ENCODE data around the gene CBFB. TPM values are rescaled to one million over a fixed set of nuclear protein-coding genes. Genes with fewer than 3 reads are reported as not detected.

The CBFB gene
- total RNA-seq, 1 experiment from 2014 or later, result 50.6 TPM

- H3K9me2 ChIP-seq (replicated peaks; ENCODE audit: low read length), result no peaks in the 10 kb centered on the region
- peak overlapping the region; percentile 74 for H3K4me3 ChIP-seq (ENCODE audit: low read length)
- DNase-seq (no peak), ATAC-seq (peak; percentile 40)
- no peaks in the 10 kb centered on the region for H4K20me1 ChIP-seq (ENCODE audit: low read length)
- no peaks in the 10 kb centered on the region for H3F3A ChIP-seq (ENCODE audit: low read length, unreplicated experiment)
- no TSS peak for BruUV-seq (replicated peaks)
- no peaks in the 10 kb centered on the region; the same call in 1 of the 2 replicates for H3K36me3 ChIP-seq (ENCODE audit: low read depth, low read length)
- TF ChIP-seq EZH2phosphoT487 (IDR thresholded peaks at IDR 0.05; ENCODE audit: borderline replicate concordance, low read length) (no peak), EZH2 (IDR thresholded peaks at IDR 0.05; ENCODE audit: low read length, unreplicated experiment) (no peak)
- H3K9ac ChIP-seq (ENCODE audit: low read length), result peak overlapping the region; percentile 50
- CTCF ChIA-PET, result interaction anchor here (0.7 kb wide), 1 partner anchor 132 kb away, joined by 3 read pairs; no protein-coding TSS in a partner anchor
- intact Hi-C loops (cut with micrococcal nuclease), result no loop called here
- peak overlapping the region; percentile 90 for H3K4me2 ChIP-seq (ENCODE audit: low read length)
- no peaks in the 10 kb centered on the region for H3K27me3 ChIP-seq (ENCODE audit: low read length)
- H3K27ac ChIP-seq (ENCODE audit: low read length), result no peak overlapping the region
- H3K79me2 ChIP-seq (ENCODE audit: low read length), result no peaks in the 10 kb centered on the region
- H3K9me3 ChIP-seq (ENCODE audit: low read length), result no peaks in the 10 kb centered on the region
- peak overlapping the region; percentile 83 for H2AFZ ChIP-seq (ENCODE audit: low read length)
- no peaks in the 10 kb centered on the region for H3K4me1 ChIP-seq (ENCODE audit: insufficient read depth, low read length)
- POLR2A ChIA-PET (ENCODE audit: unreplicated experiment), result interaction anchor here (0.7 kb wide), 1 partner anchor 20 kb away, joined by 3 read pairs; the partner anchor contains the start of gene NOL3
These were observed 121.3 kb downstream of the CBFB start for GRCh38 chr16:67150047-67150832.

Other genes starting within 250 kb of the CBFB start
- 0.23 TPM in 1 of 2 replicates, not detected in the other for gene TERB1, start 227.6 kb upstream of the CBFB start, total RNA-seq (2014; rRNA removed)
- gene NAE1, start 198.2 kb upstream of the CBFB start, total RNA-seq (2014; rRNA removed), result 55.1 and 82.3 TPM in 2 replicates
- gene CA7, start 184.7 kb upstream of the CBFB start, total RNA-seq (2014; rRNA removed), result not detected in 2 replicates
- 2.8 and 12.7 TPM in 2 replicates for gene PDP2, start 148.6 kb upstream of the CBFB start, total RNA-seq (2014; rRNA removed)
- not detected in 2 replicates for gene CDH16, start 110.3 kb upstream of the CBFB start, total RNA-seq (2014; rRNA removed)
- 1.2 and 2.8 TPM in 2 replicates for gene RRAD, start 103.6 kb upstream of the CBFB start, total RNA-seq (2014; rRNA removed)
- 147 and 172 TPM in 2 replicates for gene CIAO2B, start 94.7 kb upstream of the CBFB start, total RNA-seq (2014; rRNA removed)
- gene CES2, start 93.6 kb upstream of the CBFB start, total RNA-seq (2014; rRNA removed), result 15.3 and 15.8 TPM in 2 replicates
- 0.26 and 0.58 TPM in 2 replicates for gene CES3, start 67.9 kb upstream of the CBFB start, total RNA-seq (2014; rRNA removed)
- gene CES4A, start 40.6 kb upstream of the CBFB start, total RNA-seq (2014; rRNA removed), result 2.1 and 2.6 TPM in 2 replicates
- gene PHAF1, start 80.8 kb downstream of the CBFB start, total RNA-seq (2014; rRNA removed), result 12.4 and 18.8 TPM in 2 replicates
- gene B3GNT9, start 121.8 kb downstream of the CBFB start, total RNA-seq (2014; rRNA removed), result 2.3 and 2.8 TPM in 2 replicates
- 19.4 and 26.6 TPM in 2 replicates for gene TRADD, start 130.8 kb downstream of the CBFB start, total RNA-seq (2014; rRNA removed)
- gene FBXL8, start 130.8 kb downstream of the CBFB start, total RNA-seq (2014; rRNA removed), result 8.7 and 13.1 TPM in 2 replicates
- 20.6 and 24.8 TPM in 2 replicates for gene HSF4, start 135.6 kb downstream of the CBFB start, total RNA-seq (2014; rRNA removed)
- gene NOL3, start 141.4 kb downstream of the CBFB start, total RNA-seq (2014; rRNA removed), result 64.5 and 91.6 TPM in 2 replicates
- gene MATCAP1, start 154.8 kb downstream of the CBFB start, total RNA-seq (2014; rRNA removed), result 22.6 and 29.6 TPM in 2 replicates
- not detected in 2 replicates for gene EXOC3L1, start 161.0 kb downstream of the CBFB start, total RNA-seq (2014; rRNA removed)
- gene E2F4, start 163.0 kb downstream of the CBFB start, total RNA-seq (2014; rRNA removed), result 86.2 and 107 TPM in 2 replicates
- 1.6 and 2.2 TPM in 2 replicates for gene ELMO3, start 170.0 kb downstream of the CBFB start, total RNA-seq (2014; rRNA removed)
- 35.4 and 36.6 TPM in 2 replicates for gene TMEM208, start 198.0 kb downstream of the CBFB start, total RNA-seq (2014; rRNA removed)
- gene FHOD1, start 218.3 kb downstream of the CBFB start, total RNA-seq (2014; rRNA removed), result 45.5 and 57.1 TPM in 2 replicates
- gene SLC9A5, start 219.8 kb downstream of the CBFB start, total RNA-seq (2014; rRNA removed), result 0.81 and 1.1 TPM in 2 replicates

All from PC-3 (cell line).